ENCODE data around the gene PHGDH.
A peak's percentile ranks its signal among the peaks of the same experiment; 100 is the strongest.
"Not testable (repeated sequence)": the region's sequence is repeated elsewhere in the genome, so short reads cannot be mapped to it uniquely, and the experiment has no call there.

PHGDH gene

GRCh38 chr1:119711804-119712341 lies at the start of gene PHGDH:
TSS of gene PHGDH (plus strand) at chr1:119711934. CDS start at chr1:119712023, 89 bp downstream.
- DNase-seq: peak; percentile 70

- no peak for DNase-seq
Measured at GRCh38 chr1:119662034-119662437, 49.7 kb upstream of the PHGDH start.

GRCh38 chr1:119664067-119664466 lies 47.7 kb upstream of the PHGDH start:
- no peak for DNase-seq

- no peak for DNase-seq
Measured at GRCh38 chr1:119667173-119667572, 44.6 kb upstream of the PHGDH start.

- DNase-seq: no peak
Measured at GRCh38 chr1:119670898-119671297, 40.8 kb upstream of the PHGDH start.

- DNase-seq: no peak
Measured at GRCh38 chr1:119673171-119673940, 38.4 kb upstream of the PHGDH start.

- DNase-seq: no peak
Measured at GRCh38 chr1:119674111-119674526, 37.6 kb upstream of the PHGDH start.

GRCh38 chr1:119674835-119675289 lies 36.9 kb upstream of the PHGDH start:
- DNase-seq: no peak

GRCh38 chr1:119675349-119676345 lies 36.1 kb upstream of the PHGDH start:
- peak; percentile 58 for DNase-seq

- no peak for DNase-seq
Measured at GRCh38 chr1:119676571-119677206, 35.0 kb upstream of the PHGDH start.

- DNase-seq: no peak
Measured at GRCh38 chr1:119679223-119679622, 32.5 kb upstream of the PHGDH start.

GRCh38 chr1:119680193-119680592 lies 31.5 kb upstream of the PHGDH start:
- no peak for DNase-seq

GRCh38 chr1:119680723-119681122 lies 31.0 kb upstream of the PHGDH start:
- no peak for DNase-seq

GRCh38 chr1:119681560-119681959 lies 30.2 kb upstream of the PHGDH start:
- DNase-seq: no peak

- no peak for DNase-seq
Measured at GRCh38 chr1:119682141-119682540, 29.6 kb upstream of the PHGDH start.

GRCh38 chr1:119683893-119684292 lies 27.8 kb upstream of the PHGDH start:
- DNase-seq: no peak

GRCh38 chr1:119686661-119687060 lies 25.1 kb upstream of the PHGDH start:
- DNase-seq: no peak

GRCh38 chr1:119687434-119688079 lies 24.2 kb upstream of the PHGDH start:
- DNase-seq: no peak

GRCh38 chr1:119688810-119689209 lies 22.9 kb upstream of the PHGDH start:
- no peak for DNase-seq

GRCh38 chr1:119689511-119689910 lies 22.2 kb upstream of the PHGDH start:
- no peak for DNase-seq

GRCh38 chr1:119696863-119697262 lies 14.9 kb upstream of the PHGDH start:
- not testable (repeated sequence) for DNase-seq

- no peak for DNase-seq
Measured at GRCh38 chr1:119697598-119697997, 14.1 kb upstream of the PHGDH start.

Measured in NCI-H2107 (cell line).